Muscle layer of colon (tissue), 2 donors: ENCODE measurements around the gene DCAF5.
A peak's percentile ranks its signal among the peaks of the same experiment; 100 is the strongest.
"Not testable (repeated sequence)": the region's sequence is repeated elsewhere in the genome, so short reads cannot be mapped to it uniquely, and the experiment has no call there.

Experiments
- H3K27ac ChIP-seq: one replicate; pipeline ENCODE4 v1.7.0; 2013; ENCODE audit warnings: low read depth, mild to moderate bottlenecking, low read length, moderate library complexity
- H3K27me3 ChIP-seq, 2 donors: one replicate each; pipeline ENCODE4 v1.7.0; 2013; ENCODE audit warnings: low read length in 2 of 2, mild to moderate bottlenecking in 2 of 2; ENCODE audit not compliant: insufficient read depth in 2 of 2, control insufficient read depth in 1 of 2
- H3K36me3 ChIP-seq: one replicate; pipeline ENCODE4 v1.7.0; 2013; ENCODE audit warnings: mild to moderate bottlenecking, low read length; ENCODE audit not compliant: insufficient read depth
- H3K4me1 ChIP-seq: one replicate; pipeline ENCODE4 v1.7.0; 2013; ENCODE audit warnings: mild to moderate bottlenecking, low read length; ENCODE audit not compliant: insufficient read depth
- H3K4me3 ChIP-seq, 2 donors: one replicate each; pipeline ENCODE4 v1.7.0; 2013; ENCODE audit warnings: low read length in 2 of 2, low read depth in 1 of 2, mild to moderate bottlenecking in 1 of 2, moderate library complexity in 1 of 2
- H3K9ac ChIP-seq: one replicate; pipeline ENCODE4 v1.7.0; 2013; ENCODE audit warnings: low read length
- H3K9me3 ChIP-seq: one replicate; pipeline ENCODE4 v1.7.0; 2013; ENCODE audit warnings: mild to moderate bottlenecking, low read length
- donor health status: abdominal sarcoma.
- donor health status: Adenocarcinoma of cecum.

Gene DCAF5

GRCh38 chr14:69079188-69079742, 73.7 kb downstream of the DCAF5 start:
- no peak overlapping the region for H3K9ac ChIP-seq
- H3K9me3 ChIP-seq = no peaks in the 10 kb centered on the region
- H3K27me3 ChIP-seq = no peaks in the 10 kb centered on the region

GRCh38 chr14:69077841-69078240, 75.1 kb downstream of the DCAF5 start:
- no peak overlapping the region for H3K4me3 ChIP-seq
- no peaks in the 10 kb centered on the region for H3K9me3 ChIP-seq
- H3K27ac ChIP-seq = peak overlapping the region; percentile 65
- peaks cover 33% of the 10 kb centered on the region for H3K4me1 ChIP-seq
- no peaks in the 10 kb centered on the region for H3K27me3 ChIP-seq
- H3K36me3 ChIP-seq = peaks cover 33% of the 10 kb centered on the region
- H3K9ac ChIP-seq = no peak overlapping the region

More at GRCh38 chr14:69079188-69079742, 73.7 kb downstream of the DCAF5 start:
- H3K4me3 ChIP-seq = no peak overlapping the region
- H3K4me1 ChIP-seq = peaks cover 33% of the 10 kb centered on the region
- peaks cover 25% of the 10 kb centered on the region for H3K36me3 ChIP-seq
- H3K27ac ChIP-seq = peak overlapping the region; percentile 65

GRCh38 chr14:69077185-69077584, 75.7 kb downstream of the DCAF5 start:
- not testable (repeated sequence) for H3K9ac ChIP-seq, H3K9me3 ChIP-seq, H3K4me3 ChIP-seq, H3K27me3 ChIP-seq
- H3K4me1 ChIP-seq = peaks cover 33% of the 10 kb centered on the region
- peaks cover 36% of the 10 kb centered on the region for H3K36me3 ChIP-seq
- peak overlapping the region; percentile 90 for H3K27ac ChIP-seq

- H3K4me1 ChIP-seq = peaks cover 33% of the 10 kb centered on the region
- H3K36me3 ChIP-seq = peaks cover 29% of the 10 kb centered on the region
- no peak overlapping the region for H3K4me3 ChIP-seq
- no peak overlapping the region for H3K9ac ChIP-seq
- H3K9me3 ChIP-seq = no peaks in the 10 kb centered on the region
- peak overlapping the region; percentile 90 for H3K27ac ChIP-seq
- H3K27me3 ChIP-seq = no peaks in the 10 kb centered on the region
Measured at GRCh38 chr14:69076341-69076740, 76.6 kb downstream of the DCAF5 start.

GRCh38 chr14:69073915-69074314, 79.0 kb downstream of the DCAF5 start:
- Histone ChIP-seq H3K27ac (no peak overlapping the region), H3K36me3 (peaks cover 20% of the 10 kb centered on the region), H3K27me3 (no peaks in the 10 kb centered on the region), H3K9me3 (no peaks in the 10 kb centered on the region), H3K4me3 (no peak overlapping the region), H3K9ac (no peak overlapping the region), H3K4me1 (peaks cover 26% of the 10 kb centered on the region)

GRCh38 chr14:69073429-69073828, 79.5 kb downstream of the DCAF5 start:
- Histone ChIP-seq H3K27ac (no peak overlapping the region), H3K27me3 (no peaks in the 10 kb centered on the region), H3K4me1 (peaks cover 21% of the 10 kb centered on the region), H3K36me3 (peaks cover 20% of the 10 kb centered on the region), H3K9ac (no peak overlapping the region), H3K4me3 (no peak overlapping the region), H3K9me3 (no peaks in the 10 kb centered on the region)

GRCh38 chr14:69072584-69072983, 80.3 kb downstream of the DCAF5 start:
- H3K4me3 ChIP-seq = no peak overlapping the region
- no peaks in the 10 kb centered on the region for H3K27me3 ChIP-seq
- H3K27ac ChIP-seq = no peak overlapping the region
- H3K9me3 ChIP-seq = no peaks in the 10 kb centered on the region
- peaks cover 20% of the 10 kb centered on the region for H3K36me3 ChIP-seq
- H3K9ac ChIP-seq = no peak overlapping the region
- H3K4me1 ChIP-seq = peaks cover 14% of the 10 kb centered on the region

GRCh38 chr14:69068744-69069421, 84.0 kb downstream of the DCAF5 start:
- no peak overlapping the region for H3K27ac ChIP-seq
- H3K4me3 ChIP-seq = no peak overlapping the region
- H3K36me3 ChIP-seq = peaks cover 12% of the 10 kb centered on the region
- no peaks in the 10 kb centered on the region for H3K27me3 ChIP-seq
- no peak overlapping the region for H3K9ac ChIP-seq
- no peaks in the 10 kb centered on the region for H3K9me3 ChIP-seq
- H3K4me1 ChIP-seq = no peaks in the 10 kb centered on the region

- no peaks in the 10 kb centered on the region for H3K4me1 ChIP-seq
- no peak overlapping the region for H3K4me3 ChIP-seq
- H3K9me3 ChIP-seq = no peaks in the 10 kb centered on the region
- peaks cover 2% of the 10 kb centered on the region for H3K36me3 ChIP-seq
- H3K27ac ChIP-seq = no peak overlapping the region
- H3K9ac ChIP-seq = no peak overlapping the region
- H3K27me3 ChIP-seq = no peaks in the 10 kb centered on the region
Measured at GRCh38 chr14:69066396-69067171, 86.3 kb downstream of the DCAF5 start.

GRCh38 chr14:69065934-69066333, 87.0 kb downstream of the DCAF5 start:
- H3K4me3 ChIP-seq, H3K27ac ChIP-seq, H3K9me3 ChIP-seq, H3K4me1 ChIP-seq, H3K27me3 ChIP-seq, H3K9ac ChIP-seq, H3K36me3 ChIP-seq: not testable (repeated sequence)

GRCh38 chr14:69064596-69064995, 88.3 kb downstream of the DCAF5 start:
- Histone ChIP-seq H3K36me3 (peaks cover 9% of the 10 kb centered on the region), H3K9ac (no peak overlapping the region), H3K4me3 (no peak overlapping the region), H3K4me1 (peaks cover 10% of the 10 kb centered on the region), H3K27ac (no peak overlapping the region), H3K9me3 (no peaks in the 10 kb centered on the region), H3K27me3 (no peaks in the 10 kb centered on the region)
